HG02798 (cell line): ENCODE results near the gene OSM.
"Not testable (repeated sequence)": the region's sequence is repeated elsewhere in the genome, so short reads cannot be mapped to it uniquely, and the experiment has no call there.

Experiments used
- ATAC-seq: cut with Tn5 transposase; IDR thresholded peaks from one replicate; pipeline ENCODE4 v1.9.1; 2021; ENCODE audit warnings: mild to moderate bottlenecking; ENCODE audit not compliant: unreplicated experiment, poor library complexity

The OSM gene

DNA sequence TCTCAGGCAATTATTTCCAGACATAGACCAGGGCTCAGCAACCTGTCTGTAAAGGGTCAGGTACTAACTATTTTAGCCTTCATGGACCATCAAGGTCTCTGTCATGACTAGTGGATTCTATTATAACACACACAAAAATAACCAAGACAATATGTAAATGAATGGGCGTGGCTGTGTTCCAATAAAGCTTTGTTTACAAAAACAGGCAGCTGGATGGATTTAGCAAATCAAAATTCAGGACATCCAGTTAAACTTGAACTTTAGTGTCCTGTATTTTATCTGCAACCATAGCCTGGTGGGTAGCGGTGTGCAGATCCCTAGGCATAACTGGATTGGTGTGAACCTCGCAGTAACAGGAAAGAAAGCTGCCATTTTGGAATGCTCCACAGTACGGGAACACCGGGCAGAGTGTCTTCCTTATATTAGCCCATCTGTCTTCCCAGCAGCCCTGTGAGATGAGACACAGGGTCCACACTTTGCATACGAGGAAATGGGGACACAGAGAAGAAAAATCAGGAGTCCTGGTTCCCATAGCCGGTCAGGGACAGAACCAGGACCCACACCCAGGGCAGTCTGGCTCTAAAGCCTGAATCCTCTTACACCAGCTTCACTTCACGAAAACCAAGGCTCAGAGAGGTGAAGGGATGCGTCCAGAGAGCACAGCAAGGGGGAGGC, 35.7 kb downstream of the OSM start:
- no peak for ATAC-seq

- no peak for ATAC-seq
Measured at GRCh38 chr22:30230330-30230729, 36.3 kb downstream of the OSM start.

- no peak for ATAC-seq
Measured at GRCh38 chr22:30228509-30229359, 37.9 kb downstream of the OSM start.

DNA sequence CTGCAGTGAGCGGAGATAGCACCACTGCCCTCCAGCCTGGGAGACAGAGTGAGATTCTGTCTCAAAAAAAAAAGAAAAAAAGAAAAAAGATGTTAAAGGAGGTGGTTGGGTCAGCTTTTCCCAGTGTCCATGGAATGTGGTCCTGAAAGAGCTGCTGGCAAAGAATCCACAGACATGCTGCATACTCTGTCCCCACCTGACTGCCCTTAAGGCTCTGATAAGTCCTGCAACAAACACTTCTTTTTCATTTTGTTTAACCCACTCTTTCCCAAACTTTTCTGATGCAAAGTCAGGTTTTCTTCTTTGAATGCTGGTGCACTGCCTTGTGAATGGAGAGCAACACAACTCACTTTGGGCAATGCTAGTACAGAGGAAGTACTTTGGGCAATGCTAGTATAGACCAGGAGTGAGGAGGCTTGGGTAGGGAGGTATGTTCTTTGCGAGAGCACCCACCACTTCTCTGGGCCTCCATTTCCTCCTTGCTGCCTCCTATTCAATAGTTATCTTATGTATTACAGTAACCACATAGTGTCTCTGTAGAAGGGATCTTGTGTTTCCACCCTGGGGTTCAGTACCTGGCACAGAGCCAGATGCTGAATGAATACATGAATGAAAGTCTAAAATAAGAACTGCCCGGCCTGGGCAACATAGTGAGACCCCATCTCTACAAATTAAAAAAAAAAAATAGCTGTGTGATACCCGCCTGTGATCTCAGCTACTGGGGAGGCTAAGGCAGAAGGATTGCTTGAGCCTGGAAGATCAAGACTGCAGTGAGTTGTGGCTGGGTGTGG, 39.0 kb downstream of the OSM start:
- ATAC-seq: no peak

- ATAC-seq: no peak
Measured at GRCh38 chr22:30226192-30226832, 40.3 kb downstream of the OSM start.

DNA sequence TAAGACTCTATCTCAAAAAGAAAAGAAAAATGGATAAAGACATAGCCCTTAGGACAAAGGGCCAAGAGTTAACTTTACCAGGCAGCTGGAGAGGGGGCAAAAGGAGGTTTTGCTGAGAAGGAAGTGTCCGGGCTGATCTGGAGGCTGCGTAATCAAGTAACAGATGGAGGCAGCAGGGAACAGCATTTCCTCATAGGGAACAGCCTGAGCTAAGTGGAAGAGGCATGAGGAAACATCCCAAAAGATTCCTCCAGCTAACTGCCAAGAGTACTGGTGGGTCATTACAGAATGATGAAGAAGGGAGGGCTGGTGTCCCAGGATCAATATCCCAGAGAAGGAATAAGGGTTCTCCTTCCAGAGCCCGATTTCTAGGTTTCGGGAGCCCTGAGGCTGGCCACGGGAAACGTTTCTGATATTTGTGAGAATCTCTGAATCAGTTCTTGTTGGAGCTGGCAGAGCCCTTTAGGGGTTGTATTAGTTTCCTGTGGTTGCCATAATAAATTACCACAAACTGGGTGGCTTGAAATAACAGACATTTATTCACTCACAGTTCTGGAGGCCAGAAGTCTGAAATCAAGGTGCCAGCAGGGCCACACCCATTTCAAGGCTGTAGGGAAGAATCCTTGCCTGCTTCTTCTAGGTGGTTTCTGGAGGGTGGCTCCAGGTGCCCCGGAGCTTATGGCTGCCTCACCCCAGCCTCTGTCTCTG, 41.3 kb downstream of the OSM start:
- ATAC-seq: no peak

DNA sequence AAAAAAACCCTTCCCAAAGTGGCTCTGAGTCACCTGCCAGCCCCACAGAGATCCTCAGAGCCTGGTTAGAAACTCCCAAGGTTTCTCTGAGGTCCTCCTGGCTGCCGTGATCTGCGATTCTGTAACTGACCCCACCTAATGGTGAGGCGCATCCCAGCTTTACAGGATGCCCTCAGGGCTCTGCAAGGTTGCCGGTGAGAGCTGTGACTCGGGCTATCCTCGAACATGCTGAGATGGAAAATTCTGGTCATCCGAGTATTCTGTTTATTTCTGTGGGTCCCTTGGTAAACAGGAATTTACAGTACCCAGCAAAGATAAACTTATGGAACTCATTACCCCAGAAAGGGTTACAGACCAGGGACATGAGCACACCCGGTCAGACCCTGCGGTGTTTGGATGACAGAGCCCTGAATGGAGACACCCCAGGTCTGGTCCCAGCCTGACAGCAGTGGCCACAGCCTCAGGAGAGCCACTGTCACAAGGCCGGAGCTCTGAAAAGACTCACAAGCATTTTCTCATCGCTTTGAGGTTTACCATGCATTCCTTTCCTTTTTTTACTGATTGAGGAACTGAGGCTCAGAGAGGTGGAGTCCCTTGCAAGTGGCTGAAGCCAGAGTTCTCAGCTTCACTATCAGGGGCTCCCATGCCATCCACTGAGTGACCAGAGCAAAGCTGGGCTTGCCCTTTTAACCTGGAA, 42.3 kb downstream of the OSM start:
- no peak for ATAC-seq

DNA sequence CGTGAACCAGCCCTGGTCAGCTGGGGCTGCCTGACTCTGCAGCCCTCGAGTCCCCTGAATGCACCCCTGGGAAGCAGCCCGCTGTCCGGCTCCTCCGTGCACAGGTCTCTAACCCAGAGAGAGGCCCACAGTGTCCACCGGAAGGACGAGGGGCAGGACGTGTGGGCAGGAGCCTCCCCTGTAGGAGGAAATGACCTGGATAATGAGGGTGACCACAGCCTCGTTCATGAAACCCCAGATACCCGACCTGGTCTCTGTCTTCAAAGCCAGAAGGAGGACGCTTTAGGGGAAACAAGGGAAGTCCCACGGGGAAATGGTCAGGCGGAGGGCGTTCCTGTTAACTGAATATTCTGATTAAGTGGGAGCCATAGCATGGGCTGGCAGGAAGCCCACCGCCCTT, 43.3 kb downstream of the OSM start:
- no peak for ATAC-seq

GRCh38 chr22:30222321-30222720, 44.3 kb downstream of the OSM start:
- ATAC-seq: no peak

- ATAC-seq: no peak
Measured at GRCh38 chr22:30221121-30221992, 45.3 kb downstream of the OSM start.

GRCh38 chr22:30220338-30221012, 46.2 kb downstream of the OSM start:
- ATAC-seq: no peak

- no peak for ATAC-seq
Measured at GRCh38 chr22:30219668-30220278, 46.9 kb downstream of the OSM start.

- ATAC-seq: no peak
Measured at GRCh38 chr22:30219049-30219654, 47.5 kb downstream of the OSM start.

GRCh38 chr22:30217698-30218560, 48.7 kb downstream of the OSM start:
- ATAC-seq: no peak

DNA sequence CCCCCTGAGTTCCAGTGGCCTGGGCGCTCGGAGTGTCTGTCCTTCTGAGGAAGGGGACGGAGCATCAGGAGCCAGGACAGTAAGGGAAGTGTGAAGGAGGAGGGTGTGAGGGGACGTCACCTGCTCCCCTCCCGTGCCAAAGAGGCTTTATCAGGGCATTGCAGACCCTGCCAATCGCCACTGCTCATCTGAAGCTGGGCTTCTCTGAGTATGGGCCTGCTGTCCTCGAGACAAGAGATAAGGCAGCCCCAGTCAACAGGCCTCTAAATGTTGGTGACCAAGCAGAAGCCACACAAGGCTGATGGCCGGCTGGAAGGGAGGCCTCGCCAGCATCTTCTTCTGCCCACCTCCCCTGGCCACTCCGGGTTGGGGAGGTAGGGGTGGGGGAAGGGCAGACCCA, 49.9 kb downstream of the OSM start:
- ATAC-seq: no peak

DNA sequence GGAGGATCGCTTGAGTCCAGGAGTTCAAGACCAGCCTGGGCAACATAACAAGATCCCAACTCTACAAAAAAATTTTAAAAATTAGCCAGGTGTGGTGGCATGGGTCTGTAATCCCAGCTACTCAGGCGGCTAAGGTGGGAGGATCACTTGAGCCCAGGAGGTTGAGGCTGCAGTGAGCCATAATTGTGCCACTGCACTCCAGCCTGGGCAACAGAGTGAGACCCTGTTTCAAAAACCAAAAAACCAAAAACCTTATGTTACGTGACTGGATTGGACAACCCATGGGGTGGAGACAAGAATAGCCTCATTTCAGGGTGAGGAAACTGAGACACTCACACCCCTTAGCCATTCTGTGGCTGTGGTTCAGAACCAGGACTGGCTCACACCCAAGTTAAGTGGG, 50.4 kb downstream of the OSM start:
- ATAC-seq: not testable (repeated sequence)
